Measurements from ENCODE around the gene CWH43.
"Not testable (repeated sequence)": the region's sequence is repeated elsewhere in the genome, so short reads cannot be mapped to it uniquely, and the experiment has no call there.

DNA sequence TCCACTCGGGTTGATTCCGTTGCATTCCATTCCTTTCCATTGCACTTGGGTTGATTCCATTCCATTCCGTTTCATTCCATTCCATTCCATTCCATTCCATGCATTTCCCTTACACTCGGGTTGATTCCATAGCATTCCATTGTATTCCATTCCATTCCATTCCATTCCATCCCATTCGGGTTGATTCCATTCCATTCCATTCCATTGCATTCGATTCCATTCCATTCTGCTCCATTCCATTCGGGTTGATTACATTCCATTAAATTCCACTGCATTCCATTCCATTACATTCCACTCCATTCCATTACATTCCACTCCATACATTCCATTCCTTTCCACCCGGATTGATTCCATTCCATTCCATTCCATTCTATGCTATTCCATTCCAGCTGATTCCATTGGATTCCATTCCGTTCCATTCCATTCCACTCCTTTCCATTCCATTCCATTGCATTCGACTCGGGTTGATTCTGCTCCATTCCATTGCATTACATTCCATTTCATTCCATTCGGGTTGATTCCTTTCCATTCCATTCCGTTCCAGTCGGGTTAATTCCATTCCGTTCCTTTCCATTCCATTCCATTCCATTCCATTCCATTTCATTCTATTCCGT is 113.9 kb downstream of the CWH43 start:
- not testable (repeated sequence) for TF ChIP-seq POLR2AphosphoS5, POLR2A (IDR thresholded peaks at IDR 0.05)
- TF ChIP-seq, protein P1, sequence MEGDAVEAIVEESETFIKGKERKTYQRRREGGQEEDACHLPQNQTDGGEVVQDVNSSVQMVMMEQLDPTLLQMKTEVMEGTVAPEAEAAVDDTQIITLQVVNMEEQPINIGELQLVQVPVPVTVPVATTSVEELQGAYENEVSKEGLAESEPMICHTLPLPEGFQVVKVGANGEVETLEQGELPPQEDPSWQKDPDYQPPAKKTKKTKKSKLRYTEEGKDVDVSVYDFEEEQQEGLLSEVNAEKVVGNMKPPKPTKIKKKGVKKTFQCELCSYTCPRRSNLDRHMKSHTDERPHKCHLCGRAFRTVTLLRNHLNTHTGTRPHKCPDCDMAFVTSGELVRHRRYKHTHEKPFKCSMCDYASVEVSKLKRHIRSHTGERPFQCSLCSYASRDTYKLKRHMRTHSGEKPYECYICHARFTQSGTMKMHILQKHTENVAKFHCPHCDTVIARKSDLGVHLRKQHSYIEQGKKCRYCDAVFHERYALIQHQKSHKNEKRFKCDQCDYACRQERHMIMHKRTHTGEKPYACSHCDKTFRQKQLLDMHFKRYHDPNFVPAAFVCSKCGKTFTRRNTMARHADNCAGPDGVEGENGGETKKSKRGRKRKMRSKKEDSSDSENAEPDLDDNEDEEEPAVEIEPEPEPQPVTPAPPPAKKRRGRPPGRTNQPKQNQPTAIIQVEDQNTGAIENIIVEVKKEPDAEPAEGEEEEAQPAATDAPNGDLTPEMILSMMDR (IDR thresholded peaks at IDR 0.05): not testable (repeated sequence)

All from prostate gland (tissue), 2 donors.